Left renal pelvis (tissue), 4 donors: ENCODE results near the gene CNPY1. TPM values are rescaled to one million over a fixed set of nuclear protein-coding genes. Genes with fewer than 3 reads are reported as not detected.
"Not testable (repeated sequence)": the region's sequence is repeated elsewhere in the genome, so short reads cannot be mapped to it uniquely, and the experiment has no call there.

Experiments used
- DNase-seq, 4 donors: peaks; one replicate each; pipeline ENCODE4 v3.0.0-alpha.2; 2013; ENCODE audit warnings: low read depth in 4 of 4, low spot score in 3 of 4
- polyA plus RNA-seq, 4 donors: library from polyadenylated mRNA; unstranded; fragments of 120-200 nt; gene quantifications; one replicate each; pipeline ENCODE4 v1.2.1, GENCODE V29; 2013; ENCODE audit not compliant: insufficient read length in 4 of 4

Gene CNPY1
- polyA plus RNA-seq, result not detected

DNA sequence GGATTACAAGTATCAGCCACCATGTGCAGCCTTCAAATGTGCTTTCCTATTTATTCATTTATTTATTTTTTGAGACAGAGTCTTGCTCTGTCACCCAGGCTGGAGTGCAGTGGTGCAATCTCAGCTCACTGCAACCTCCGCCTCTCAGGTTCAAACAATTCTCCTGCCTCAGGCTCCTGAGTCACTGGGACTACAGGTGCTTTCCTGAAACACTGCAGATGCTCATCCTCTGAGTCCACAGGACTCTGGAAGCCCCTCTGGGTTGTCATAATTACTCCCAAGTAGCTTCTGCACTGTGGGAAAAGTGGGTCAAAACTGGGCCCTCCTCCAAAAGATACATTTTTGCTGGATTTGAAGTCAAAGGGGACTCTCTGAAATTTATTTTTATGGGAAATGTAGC lies at the start of gene CNPY1:
Gene CNPY1 (minus strand): TSS at position 111 of the 400 bp plus-strand sequence. CDS start 630 bp downstream, outside the sequence.
- DNase-seq, result not testable (repeated sequence)

DNA sequence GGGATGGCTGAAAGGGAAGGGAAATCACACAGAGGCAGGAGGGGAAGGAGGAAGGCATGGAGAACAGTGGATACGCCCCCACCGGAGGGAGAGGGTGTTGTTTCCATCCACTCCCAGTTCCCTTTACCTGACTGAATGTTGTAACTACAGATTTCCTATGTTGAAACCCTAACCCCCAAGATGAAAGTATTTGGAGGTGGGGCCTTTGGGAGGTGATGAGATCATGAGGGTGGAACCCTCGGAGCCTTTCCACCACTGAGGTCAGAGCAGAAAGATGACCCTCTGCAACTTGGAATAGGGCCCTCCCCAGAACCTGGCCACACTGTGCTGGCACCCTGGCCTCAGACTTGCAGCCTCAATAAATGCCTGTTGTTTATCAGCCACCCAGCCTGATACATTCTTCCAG lies 48.6 kb upstream of the CNPY1 start:
- no peak for DNase-seq

DNA sequence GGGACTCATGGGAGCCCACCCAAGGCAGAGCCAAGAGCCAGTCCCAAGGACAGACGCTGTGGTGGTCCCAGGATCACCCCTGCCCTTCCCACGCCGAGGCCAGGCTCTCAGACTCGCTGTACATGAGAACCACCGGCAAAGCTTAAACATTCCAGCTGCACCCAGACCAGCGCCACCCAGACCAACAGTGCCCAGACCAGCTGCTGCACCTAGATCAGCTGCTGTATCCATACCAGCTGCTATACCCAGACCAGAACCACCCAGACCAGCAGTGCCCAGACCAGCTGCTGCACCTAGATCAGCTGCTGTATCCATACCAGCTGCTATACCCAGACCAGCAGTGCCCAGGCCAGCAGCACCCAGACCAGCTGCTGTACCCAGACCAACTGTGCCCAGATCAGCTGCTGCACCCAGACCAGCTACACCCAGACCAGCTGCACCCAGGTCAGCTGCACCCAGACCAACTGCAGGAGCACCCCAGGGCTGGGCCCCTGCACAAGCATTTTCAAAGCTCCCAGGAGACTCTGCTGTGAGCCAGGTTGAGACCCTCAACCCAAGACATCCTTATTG lies 47.9 kb upstream of the CNPY1 start:
- DNase-seq, result no peak

DNA sequence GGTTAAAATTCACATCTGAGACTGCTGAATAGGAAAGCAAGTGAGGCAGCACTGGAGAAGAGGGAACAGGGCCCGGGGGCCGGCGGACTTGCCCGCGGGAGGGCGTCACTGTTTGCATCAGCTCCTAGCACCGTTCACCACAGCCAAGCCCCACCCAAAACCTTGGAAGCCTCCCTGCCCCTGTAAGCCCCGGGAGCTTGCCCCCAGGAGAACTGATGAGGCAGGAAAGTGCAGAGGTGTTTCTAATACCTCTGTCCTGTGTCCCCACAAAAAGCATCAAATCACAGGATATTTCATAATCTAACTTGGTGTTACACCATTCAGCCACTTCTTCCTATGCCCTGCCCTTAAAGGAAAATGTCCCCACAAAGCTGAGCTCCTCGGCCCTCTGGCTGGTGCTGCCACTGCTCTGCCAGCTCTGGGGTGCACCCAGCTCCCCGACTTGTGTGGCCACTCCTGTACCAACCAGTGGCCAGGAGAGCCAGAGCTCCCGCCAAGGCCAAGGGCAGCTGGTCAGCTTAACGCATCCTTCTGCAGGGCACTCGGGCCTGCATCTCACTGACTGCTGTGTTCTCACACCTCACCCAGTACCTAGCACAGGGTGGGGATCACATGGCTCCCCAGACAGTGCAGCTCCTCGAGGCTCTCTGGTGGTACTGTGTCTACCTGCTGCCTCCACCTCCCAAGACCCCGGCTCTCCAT lies 47.3 kb upstream of the CNPY1 start:
- no peak for DNase-seq

DNA sequence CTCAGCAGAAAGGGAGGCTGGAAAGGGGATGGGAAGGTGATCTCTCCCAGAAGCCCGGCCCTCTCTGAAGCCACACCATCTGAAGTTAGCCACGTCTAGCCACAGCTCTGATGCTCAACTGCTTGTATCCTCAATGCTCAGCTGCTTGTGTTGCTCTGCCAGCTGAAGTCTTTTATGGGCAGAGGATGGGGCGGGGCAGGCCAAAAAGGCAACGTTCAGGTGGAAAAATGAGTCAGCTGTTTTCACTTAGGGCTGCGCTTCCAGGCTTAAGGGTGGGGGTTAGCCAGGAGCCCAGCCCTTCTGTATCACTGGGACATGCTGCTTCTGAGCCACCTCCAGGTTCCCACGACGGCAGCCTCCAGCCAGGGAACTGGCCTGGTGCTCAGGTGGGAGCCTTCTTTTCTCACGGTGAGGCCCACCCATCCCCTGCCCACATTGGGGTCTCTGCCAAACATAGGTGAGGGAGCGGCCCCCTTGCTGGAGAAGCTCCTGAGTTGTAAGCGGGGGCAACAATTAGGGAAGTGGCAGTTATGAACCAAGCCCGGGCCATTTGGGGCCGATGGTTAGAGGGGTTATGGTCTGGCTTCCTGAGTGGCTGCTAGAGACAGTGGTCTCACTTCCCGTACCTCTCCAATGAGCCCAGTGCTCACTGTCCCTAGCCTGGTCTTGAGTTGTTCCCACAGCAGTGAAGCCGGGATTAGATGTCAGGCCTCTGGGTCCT lies 44.9 kb upstream of the CNPY1 start:
- DNase-seq, result no peak

DNA sequence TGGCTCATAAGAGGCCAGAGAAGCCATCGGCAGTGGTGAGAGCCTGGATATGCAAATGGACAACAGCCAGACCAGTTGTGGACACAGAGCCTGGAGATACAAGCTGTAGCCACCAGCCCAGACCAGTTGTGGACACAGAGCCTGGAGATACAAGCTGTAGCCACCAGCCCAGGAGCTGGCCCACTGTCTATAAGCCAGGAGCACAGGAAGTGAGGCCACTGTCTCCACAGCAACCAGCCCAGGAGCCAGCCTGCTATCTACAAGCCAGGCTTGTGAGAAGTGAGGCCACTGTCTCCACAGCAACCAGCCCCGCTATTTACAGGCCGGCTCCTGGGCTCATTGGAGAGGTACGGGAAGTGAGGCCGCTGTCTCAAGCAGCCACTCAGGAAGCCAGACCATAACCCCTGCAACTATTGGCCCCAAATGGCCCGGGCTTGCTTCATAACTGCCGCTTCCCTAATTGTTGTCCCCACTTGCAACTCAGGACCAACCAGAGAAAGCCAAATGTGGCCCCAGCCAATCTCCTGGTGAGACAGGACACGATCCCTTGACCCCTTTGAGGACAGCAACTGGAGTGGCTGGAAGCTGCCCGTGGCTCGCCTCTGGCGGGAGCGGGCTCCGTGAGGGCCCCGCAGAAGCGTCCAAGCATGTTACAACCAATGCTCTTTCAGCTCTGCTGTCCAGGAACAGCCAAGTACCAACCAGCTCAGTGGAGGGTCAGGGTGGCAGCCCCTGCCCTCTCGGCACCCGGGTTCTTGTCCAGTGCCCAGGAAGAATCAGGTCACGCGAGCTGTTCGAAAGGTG lies 44.1 kb upstream of the CNPY1 start:
- DNase-seq, result no peak

DNA sequence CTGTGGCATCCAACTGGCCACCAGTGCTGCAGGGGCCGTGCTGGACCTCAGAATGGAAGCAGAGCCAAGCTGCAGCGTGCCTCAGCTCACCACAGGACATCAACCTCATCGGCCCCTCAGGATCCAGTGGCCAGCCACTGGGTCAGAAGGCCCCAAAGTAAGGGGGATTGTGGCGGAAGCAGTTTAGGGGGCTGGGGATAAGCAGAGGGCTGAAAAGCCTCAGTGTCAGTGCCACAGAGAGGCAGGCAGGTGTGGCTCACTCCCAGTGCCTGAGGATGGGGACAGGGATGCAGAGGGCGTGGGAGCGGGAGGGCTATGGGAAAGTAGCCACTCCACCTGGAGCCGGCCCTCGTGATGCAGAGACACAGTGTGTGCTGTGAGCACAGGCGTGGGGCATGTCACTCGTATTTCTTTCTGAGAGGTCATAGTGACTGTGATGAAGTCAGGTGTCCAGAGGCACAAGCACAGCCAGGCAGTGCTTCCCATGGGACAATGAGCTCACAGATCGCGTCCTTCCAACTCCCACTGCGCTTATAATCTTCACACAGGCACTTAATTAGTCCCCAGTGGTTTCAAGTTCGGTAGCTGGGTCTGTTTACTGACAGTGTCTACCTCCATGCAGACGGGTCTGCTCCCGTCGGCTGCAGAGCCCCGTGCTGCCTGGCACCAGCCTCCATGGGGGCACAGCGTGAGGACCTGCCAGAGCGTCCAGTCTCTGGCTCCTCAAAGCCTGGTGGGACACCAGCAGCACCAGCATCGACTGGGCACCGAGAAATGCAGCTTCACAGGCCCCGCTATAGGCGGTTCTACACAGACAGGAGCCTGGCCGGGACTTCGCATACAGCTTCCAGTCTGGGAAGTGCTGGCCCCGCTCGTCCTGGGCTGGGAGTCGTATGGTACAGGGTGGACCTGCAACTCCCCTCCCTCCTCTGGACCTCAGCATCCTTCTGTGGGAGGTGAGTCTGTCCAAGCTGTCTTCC lies 42.9 kb upstream of the CNPY1 start:
- DNase-seq, result no peak

DNA sequence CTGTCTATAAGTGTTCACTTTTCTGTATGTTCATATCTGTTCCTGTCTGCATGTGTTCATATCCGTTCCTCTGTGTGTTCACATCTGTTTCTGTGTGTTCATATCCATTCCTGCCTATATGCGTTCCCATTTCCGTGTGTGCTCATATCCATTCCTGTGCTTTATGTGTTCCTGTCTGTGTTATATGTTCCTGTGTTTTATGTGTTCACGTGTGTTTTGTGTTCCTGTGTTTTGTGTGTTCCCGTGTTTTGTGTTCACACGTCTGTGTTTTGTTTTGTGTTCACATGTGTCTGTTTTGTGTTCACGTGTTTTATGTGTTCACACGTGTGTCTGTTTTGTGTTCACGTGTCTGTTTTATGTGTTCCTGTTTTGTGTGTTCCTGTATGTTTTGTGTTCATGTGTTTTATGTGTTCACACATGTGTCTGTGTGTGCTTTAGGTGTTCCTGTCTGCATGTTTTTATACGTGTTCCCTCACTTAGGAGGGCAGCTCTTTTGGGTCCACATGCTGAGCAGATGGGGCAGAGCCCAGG lies 42.2 kb upstream of the CNPY1 start:
- no peak for DNase-seq

DNA sequence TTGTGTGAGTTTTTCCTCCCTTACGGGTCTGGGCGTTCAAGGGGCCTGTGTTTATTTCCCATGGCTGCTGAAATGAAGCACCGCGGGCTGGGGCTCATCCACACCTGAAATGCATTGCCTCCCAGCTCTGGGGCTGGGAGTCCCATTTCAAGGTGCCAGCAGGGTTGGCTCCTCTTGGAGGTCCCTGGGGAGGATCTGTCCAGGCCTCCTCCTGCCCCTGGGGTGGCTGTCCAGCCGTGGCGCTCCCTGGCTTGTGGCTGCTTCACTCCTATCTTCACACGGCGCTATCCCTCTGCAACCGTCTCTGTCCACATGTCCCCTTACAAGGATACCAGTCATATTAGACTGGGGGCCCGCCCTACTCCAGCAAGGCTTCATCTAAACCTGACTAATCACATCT lies 41.1 kb upstream of the CNPY1 start:
- DNase-seq, result no peak

DNA sequence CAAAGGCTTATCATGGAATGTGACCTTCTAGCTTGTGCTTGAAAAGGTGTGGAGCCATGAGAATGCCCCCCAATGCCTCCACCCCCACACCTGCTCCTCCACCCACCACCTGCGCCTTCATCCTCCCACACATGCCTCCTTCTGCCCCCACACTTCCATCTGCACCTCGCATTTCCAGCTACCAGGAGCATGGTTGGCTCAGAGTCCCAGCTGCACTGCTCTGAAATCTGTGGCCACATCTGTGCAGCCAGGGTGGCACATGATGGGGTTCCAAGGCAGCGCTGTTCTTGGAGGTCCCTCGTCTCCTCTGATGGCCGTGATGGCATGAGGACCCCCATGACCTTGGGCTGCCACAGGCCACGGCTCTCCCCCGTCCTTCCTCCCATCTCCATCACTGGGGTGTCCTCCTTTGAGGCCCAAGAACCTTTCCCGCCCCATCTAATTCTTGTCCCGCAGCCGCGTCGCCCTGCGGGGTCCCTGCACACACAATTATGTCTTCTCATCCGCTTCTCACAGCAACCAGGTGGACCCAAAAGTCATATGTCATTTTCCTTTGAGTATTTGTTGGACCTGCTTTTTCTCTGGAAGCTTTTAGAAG lies 40.6 kb upstream of the CNPY1 start:
- no peak for DNase-seq

DNA sequence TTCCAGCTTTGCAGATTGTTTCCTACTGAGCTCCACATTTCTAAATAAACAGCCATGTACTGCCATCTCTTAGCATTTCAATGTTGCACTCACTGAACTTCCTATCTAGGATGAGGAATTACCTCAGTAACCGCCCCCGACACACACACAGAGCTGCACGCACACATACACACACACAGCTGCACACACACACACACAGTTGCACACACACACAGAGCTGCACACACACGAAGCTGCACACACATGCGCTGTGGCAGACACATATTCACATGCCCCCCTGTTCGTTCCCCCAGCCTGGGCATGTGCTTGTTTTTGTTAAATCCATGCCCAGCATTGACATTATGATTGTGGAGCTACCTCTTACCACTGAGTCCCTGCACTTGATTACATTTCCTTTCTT lies 39.6 kb upstream of the CNPY1 start:
- no peak for DNase-seq

DNA sequence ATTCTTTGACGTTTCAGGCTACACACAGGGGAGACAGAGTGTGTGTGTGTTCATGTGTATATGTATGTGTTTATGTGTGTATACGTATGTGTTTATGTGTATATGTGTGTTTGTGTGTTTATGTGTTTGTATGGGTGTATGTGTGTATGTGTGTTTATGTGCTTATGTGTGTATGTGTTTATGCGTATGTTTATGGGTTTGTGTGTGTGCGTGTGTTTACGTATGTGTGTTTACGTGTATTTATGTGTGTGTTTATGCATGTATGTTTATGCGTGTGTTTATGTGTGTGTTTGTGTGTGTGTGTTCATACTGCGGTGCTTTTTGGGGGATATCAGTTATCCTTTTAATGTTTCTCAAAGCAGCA lies 39.2 kb upstream of the CNPY1 start:
- DNase-seq, result no peak

DNA sequence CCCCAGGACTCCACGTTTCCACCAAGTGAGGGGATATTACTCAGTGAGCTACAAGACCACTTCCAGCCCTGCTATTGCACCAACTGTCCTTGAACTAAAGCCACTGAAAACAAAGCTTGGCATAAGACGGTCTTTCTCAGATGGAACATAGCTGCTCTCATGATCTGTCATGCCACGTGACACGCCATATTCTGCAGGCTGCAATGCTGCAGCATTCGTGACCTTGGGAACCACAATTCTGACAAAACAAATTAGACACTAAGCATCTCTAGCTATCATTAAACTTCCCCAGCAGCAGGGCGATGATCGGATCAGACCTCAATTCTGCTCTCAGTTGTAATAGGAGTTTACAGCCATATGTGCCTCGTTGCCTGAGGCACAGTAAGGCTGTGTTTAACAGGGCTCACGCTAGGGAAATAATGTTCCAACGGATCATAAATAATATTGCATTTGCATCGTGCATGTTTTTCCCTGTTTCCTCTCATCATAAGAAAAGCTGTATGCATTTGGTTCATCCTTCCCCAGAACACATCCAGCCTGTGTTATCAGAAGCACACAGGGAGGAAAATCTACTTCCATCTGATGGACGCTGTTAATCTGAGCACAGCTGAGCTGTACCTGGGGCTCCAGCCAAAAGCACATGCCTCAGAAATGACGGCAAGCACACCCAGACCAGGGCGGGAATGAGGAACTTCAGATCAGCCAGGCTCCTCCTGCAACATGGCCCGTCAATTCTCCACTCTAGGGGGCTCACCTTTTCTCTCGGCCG lies 38.6 kb upstream of the CNPY1 start:
- DNase-seq, result no peak

DNA sequence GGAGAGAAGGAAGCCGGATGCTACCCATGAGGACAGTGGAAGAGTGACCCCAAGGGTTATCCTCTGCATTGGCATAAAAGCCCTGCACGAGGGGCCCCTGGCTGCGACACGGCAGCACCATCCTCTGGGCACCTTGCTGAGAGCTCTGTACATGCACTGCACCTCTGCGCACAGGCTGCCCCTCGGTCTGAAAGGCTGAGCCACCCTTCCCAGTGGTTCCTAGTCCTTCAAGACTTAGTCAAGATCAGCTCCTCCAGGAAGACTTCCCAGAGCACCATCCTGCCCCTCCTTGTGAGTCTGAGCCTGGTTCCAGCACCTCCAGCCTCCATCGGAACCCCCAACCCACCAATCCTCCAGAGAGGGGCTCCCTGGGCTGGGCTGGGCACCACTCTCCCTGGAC lies 37.9 kb upstream of the CNPY1 start:
- no peak for DNase-seq

DNA sequence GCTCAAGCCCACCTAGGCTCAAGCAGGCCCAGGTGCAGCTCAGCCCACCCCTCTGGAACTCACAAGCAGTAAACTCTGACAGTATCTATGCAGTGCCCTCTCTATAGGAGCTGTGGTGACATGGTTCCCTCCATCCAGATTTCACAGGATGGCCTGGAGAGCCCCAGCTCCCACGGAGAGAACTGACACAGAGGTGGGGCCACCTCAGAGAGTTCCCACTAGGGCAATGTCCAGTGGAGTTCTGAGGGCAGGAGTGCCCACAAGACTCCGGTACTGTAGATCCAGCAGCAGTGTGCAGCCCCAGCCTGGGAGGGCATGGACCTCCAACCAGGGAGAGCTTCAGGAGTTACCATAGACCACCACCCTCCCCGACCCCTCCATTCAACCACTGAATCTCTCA lies 37.3 kb upstream of the CNPY1 start:
- DNase-seq, result no peak

DNA sequence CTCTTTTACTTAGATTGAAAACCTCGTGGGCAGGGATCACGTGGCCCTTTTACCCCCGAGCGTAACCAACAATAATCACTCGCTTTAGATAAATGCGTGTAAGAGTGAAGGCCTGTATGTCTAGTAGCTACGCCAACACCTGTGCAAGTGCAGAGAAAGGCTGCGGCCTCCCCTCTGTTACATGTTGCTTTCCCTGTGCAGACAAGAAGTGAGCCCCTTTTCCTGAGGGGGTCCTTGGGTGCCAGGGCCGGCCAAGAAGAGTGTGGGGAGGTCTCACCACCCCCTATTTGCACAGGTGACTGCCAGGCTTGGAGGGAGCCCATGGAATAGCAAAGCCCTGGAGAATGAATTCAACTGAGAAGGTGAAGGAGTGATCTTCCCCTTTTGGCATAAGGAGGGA lies 35.6 kb upstream of the CNPY1 start:
- DNase-seq, result no peak

DNA sequence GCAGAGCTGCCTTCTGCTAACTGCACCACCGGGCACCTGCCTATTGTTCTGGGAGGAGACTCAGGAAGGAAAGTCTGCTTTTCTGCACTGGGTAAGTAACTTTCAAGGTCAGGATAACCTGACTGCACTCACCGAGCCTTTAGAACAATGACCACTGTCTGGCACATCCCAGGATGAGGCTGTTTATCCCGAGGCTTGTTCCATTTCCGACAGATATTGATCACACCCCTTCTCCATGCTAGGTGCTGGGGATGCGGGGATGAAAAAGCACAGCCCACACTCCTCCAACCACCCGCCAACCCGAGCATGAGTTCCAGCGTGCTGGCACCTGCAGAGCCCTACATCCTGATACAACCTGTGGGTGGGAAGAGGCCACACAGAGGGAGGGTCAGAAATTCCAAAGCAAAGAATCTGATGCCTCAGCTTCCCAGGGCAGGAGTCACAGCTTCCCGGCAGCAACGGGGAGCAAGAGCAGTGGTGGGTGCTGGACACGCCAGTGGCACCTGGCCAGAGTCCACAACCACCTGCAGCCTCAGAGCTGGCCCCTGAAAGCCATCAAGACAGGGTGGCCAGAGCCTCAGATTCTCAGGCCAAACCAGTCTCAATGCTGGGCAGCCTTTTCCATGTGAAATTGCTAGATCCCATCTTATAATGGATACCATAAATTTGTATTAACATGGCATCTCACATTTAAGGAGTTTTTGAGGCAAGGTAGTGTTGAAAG lies 34.9 kb upstream of the CNPY1 start:
- DNase-seq, result no peak

DNA sequence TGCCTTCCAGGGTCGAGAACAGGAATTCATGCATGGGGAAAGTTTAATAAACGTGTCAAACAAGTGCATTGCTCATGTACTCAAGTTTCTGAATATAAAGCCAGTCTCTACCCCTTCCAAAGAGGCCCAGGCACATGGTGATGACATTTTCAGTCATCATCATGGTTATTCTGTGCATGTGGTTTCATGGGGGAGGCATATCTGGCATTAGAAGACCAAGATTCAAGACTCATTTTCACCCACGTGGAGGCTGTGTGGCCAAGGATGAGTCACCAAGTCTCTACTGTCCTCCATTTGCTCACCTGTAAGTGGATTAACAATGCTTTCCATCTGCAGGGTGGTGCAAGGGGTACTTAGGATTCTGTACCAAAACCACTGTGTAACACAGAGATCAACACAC lies 34.0 kb upstream of the CNPY1 start:
- DNase-seq, result no peak
